A673 (cell line): ENCODE results near the gene SLC11A1.

Experiments used
- EZH2 ChIP-seq: fragments of 200-600 bp; sonication (generic); IDR thresholded peaks from 2 replicates; pipeline ENCODE4 v1.6.1; 2017; ENCODE audit warnings: borderline replicate concordance, low read depth, mild to moderate bottlenecking, mixed read lengths, antibody characterized with exemption, low read length; ENCODE audit not compliant: poor library complexity, severe bottlenecking
- TF ChIP-seq, protein P1 (sequence below): fragments of 300-800, 200-600 bp; sonication (generic); conservative IDR thresholded peaks from 2 replicates; pipeline ENCODE4 v1.5.1; 2017; ENCODE audit warnings: low read depth, mild to moderate bottlenecking, antibody characterized with exemption, low read length, moderate library complexity, mixed read lengths

DNA sequence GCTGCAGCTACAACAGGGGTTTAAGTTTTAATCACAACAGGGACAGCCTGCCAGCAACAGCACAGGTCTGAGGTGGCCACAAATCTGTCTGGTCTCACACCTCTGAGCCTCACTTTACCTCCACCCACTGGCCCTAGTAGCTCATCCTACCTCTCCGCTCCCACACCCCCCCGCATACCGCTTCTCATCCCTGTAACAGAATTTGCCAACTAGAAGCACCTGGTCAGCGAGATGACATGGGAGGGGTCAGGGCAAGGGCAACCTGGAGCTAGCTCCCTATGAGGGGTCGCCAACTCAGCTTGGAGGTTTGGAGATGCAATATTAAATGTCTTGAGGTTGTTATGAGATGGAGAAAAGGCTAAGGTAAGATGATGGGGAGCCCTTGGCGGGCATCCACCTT is 17.9 kb upstream of the SLC11A1 start:
- TF ChIP-seq, protein P1, sequence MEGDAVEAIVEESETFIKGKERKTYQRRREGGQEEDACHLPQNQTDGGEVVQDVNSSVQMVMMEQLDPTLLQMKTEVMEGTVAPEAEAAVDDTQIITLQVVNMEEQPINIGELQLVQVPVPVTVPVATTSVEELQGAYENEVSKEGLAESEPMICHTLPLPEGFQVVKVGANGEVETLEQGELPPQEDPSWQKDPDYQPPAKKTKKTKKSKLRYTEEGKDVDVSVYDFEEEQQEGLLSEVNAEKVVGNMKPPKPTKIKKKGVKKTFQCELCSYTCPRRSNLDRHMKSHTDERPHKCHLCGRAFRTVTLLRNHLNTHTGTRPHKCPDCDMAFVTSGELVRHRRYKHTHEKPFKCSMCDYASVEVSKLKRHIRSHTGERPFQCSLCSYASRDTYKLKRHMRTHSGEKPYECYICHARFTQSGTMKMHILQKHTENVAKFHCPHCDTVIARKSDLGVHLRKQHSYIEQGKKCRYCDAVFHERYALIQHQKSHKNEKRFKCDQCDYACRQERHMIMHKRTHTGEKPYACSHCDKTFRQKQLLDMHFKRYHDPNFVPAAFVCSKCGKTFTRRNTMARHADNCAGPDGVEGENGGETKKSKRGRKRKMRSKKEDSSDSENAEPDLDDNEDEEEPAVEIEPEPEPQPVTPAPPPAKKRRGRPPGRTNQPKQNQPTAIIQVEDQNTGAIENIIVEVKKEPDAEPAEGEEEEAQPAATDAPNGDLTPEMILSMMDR: no peak
- no peak for TF ChIP-seq EZH2
